GM12873 (cell line): ENCODE results near the gene DENND5B.

Experiments used
- TF ChIP-seq, protein P1 (sequence below): IDR thresholded peaks from 2 replicates; pipeline ENCODE4 v1.5.1; 2012; ENCODE audit warnings: low read depth, mild to moderate bottlenecking, moderate library complexity, low read length, control low read depth; ENCODE audit not compliant: insufficient read depth; ENCODE audit errors: missing control alignments

DENND5B gene

GRCh38 chr12:31408763-31409162 is 182.2 kb downstream of the DENND5B start:
- TF ChIP-seq, protein P1, sequence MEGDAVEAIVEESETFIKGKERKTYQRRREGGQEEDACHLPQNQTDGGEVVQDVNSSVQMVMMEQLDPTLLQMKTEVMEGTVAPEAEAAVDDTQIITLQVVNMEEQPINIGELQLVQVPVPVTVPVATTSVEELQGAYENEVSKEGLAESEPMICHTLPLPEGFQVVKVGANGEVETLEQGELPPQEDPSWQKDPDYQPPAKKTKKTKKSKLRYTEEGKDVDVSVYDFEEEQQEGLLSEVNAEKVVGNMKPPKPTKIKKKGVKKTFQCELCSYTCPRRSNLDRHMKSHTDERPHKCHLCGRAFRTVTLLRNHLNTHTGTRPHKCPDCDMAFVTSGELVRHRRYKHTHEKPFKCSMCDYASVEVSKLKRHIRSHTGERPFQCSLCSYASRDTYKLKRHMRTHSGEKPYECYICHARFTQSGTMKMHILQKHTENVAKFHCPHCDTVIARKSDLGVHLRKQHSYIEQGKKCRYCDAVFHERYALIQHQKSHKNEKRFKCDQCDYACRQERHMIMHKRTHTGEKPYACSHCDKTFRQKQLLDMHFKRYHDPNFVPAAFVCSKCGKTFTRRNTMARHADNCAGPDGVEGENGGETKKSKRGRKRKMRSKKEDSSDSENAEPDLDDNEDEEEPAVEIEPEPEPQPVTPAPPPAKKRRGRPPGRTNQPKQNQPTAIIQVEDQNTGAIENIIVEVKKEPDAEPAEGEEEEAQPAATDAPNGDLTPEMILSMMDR = no peak

- TF ChIP-seq, protein P1 = no peak
Observed at GRCh38 chr12:31407562-31407961, 183.4 kb downstream of the DENND5B start.

GRCh38 chr12:31406345-31406744 is 184.6 kb downstream of the DENND5B start:
- TF ChIP-seq, protein P1 = no peak

DNA sequence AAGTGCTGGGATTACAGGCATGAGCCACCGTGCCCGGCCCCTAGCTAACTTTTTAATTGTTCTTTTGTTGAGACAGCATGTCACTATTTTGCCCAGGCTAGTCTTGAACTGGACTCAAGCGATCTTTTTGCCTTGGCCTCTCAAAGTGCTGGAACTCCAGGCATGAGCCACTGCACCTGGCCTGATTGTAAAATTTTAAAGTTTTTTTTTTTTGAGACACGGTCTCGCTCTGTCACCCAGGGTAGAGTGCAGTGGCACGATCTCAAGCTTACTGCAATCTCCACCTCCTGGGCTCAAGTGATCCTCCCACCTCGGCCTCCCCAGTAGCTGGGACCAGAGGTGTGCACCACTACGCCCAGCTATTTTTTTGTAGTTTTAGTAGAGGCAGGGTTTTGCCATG is 185.9 kb downstream of the DENND5B start:
- TF ChIP-seq, protein P1 = no peak

- TF ChIP-seq, protein P1 = peak; percentile 89
Observed at GRCh38 chr12:31403099-31403607, 187.8 kb downstream of the DENND5B start.

- TF ChIP-seq, protein P1 = no peak
Observed at GRCh38 chr12:31393004-31393550, 197.9 kb downstream of the DENND5B start.

DNA sequence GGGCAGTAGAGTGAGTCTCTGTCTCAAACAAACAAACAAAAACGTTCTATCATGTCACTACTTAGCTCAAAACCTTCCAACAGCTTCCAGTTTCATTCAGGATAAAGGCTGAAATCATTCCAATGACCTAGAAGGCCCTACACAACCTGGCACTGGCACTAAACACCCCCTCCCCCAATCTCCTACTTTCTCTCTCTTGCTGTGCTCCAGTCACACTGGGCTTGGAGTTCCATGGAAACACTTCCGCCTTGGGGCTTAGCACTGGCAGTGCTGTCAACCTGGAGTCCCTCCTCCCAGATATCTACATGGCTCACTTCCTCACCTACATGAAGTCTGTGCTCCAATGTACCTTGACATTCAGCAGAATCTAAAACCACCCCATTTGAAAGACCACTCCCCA is 199.9 kb downstream of the DENND5B start:
- TF ChIP-seq, protein P1 = no peak
